ENCODE data around the gene PARVB.

The PARVB gene

DNA sequence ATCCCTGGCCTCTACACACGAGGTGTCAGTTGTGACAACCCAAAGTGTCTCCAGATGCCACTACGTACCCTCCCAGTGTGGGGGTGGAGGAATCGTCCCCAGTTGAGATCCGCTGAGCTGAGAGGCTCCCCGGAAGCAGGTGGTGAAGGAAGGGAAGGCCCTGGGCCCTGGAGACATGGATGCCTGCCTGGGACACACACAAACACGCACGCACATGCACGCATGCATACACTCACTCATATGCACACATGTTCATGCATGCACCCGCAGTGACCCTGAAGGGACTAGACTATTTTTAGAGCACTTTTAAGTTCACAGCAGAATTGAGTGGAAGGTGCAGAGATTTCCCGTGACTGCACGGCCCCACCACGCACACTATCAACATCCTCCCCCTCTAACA lies 50.9 kb downstream of the PARVB start:
- no peak overlapping the region for H3K4me3 ChIP-seq (ENCODE audit: control insufficient read depth, low read depth, low read length)
- no peak for DNase-seq (ENCODE audit: low read depth)
- TF ChIP-seq, protein P1, sequence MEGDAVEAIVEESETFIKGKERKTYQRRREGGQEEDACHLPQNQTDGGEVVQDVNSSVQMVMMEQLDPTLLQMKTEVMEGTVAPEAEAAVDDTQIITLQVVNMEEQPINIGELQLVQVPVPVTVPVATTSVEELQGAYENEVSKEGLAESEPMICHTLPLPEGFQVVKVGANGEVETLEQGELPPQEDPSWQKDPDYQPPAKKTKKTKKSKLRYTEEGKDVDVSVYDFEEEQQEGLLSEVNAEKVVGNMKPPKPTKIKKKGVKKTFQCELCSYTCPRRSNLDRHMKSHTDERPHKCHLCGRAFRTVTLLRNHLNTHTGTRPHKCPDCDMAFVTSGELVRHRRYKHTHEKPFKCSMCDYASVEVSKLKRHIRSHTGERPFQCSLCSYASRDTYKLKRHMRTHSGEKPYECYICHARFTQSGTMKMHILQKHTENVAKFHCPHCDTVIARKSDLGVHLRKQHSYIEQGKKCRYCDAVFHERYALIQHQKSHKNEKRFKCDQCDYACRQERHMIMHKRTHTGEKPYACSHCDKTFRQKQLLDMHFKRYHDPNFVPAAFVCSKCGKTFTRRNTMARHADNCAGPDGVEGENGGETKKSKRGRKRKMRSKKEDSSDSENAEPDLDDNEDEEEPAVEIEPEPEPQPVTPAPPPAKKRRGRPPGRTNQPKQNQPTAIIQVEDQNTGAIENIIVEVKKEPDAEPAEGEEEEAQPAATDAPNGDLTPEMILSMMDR (conservative IDR thresholded peaks at IDR 0.05; ENCODE audit: control insufficient read depth, insufficient read depth, low read depth, low read length) = no peak

DNA sequence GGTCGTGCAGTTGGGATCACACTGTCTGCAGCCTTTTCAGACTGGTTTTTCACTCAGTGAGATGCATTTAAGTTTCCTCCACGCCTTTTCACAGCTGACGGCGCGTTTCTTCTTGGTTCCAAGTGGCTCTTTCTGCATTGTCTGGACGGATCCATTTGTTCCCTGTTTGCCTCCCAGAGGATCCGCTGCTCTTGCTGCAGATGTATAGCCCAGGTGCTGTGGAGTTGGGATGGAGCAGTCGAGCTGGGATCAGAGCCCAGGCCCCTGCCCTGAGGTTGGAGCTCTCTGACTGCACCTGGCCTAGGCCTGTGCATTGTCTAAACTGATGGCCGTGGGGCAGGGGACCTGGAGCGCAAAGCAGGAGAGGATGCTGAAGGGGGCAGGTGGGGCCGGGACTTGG lies 51.6 kb downstream of the PARVB start:
- DNase-seq (ENCODE audit: low read depth) = no peak
- H3K4me3 ChIP-seq (ENCODE audit: control insufficient read depth, low read depth, low read length) = no peak overlapping the region

DNA sequence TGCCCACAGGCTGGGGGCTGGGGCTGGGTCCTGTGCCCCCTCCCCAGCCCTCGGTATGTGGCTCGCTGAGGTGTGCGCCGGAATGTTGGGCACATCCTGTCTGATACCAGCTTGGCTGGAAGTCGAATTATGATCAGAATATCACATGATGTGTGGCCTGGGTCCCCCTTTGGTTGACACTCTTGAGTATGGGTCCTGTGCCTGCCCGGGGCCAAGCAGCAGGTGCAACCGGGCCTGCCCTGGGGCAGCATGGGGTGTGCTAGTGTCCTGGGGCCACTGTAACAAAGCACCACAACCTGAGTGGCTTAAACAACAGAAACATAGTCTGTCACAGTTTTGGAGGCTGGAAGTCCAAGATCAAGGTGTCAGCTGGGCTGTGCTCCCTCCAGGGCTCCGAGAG lies 52.7 kb downstream of the PARVB start:
- H3K4me3 ChIP-seq (ENCODE audit: control insufficient read depth, low read depth, low read length) = no peak overlapping the region
- DNase-seq (ENCODE audit: low read depth) = no peak
- TF ChIP-seq, protein P1 (conservative IDR thresholded peaks at IDR 0.05; ENCODE audit: control insufficient read depth, insufficient read depth, low read depth, low read length) = no peak

More for the DNA sequence above, 51.6 kb downstream of the PARVB start:
- TF ChIP-seq, protein P1 (conservative IDR thresholded peaks at IDR 0.05; ENCODE audit: control insufficient read depth, insufficient read depth, low read depth, low read length) = no peak

DNA sequence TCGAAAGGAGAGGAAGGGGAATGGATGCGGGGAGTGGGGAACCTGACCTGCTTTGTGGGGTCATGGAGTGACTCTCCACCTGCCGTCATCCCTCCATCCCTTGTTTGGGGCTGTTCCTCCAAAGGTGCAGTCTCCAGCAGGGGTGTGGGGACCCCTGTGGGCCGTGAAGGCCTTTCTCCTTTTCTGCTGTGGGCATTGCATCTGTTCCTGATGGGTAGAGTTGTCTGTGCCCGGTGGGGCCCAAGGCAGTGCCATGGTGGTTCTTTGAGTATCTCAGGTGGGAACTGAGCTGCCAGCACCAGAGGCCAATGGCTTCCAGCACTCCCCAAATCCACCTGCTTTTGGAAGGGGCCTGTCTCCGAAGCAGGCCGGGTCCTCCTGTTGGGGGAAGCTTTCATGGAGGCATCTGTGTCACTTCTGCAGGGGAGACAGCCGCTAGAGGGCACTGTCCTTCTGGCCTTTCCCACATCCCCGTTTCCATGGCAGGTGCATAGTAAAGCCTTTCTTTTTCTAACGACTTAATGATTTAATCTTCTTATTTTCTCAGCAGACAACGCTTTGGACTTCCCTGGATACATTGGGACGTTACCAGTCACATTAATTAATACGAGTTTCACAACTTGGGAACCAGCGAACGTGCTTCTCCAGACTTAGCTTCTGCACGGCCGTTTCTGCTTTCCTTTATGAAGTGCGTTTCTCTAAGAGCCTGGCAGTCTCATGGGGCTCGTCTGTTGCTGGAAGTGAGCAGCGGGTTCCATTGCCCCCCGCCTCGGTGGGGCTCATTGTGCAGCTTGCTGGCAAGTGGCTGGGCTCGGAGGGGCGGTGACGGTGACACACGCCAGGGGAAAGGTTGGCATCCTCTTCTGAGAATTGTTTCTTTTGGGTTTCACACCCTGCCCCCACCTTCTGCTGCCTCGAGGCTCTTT lies 57.1 kb downstream of the PARVB start:
- DNase-seq (ENCODE audit: low read depth) = peak; percentile 64
- no peak overlapping the region for H3K4me3 ChIP-seq (ENCODE audit: control insufficient read depth, low read depth, low read length)
- TF ChIP-seq, protein P1 (conservative IDR thresholded peaks at IDR 0.05; ENCODE audit: control insufficient read depth, insufficient read depth, low read depth, low read length) = peak; percentile 87

DNA sequence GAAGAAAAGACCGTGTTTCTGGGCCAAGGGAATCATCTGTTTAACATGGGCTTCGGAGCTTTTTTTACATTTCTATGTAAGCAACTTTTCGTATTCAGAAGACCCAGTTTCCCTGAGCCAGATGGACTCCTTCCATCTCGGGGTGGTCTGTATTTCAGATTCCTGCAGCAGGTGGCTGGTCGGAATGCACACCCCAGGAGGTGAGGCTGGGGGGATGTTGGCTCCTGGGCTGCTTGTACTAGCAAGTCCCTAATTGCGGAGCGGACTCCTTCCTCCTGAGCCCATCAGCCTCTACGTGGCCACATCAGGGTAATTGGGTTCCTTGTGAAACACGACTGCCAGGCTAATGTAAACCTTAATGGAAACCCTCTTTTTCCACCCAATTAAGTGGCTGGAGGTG lies 58.7 kb downstream of the PARVB start:
- no peak overlapping the region for H3K4me3 ChIP-seq (ENCODE audit: control insufficient read depth, low read depth, low read length)
- TF ChIP-seq, protein P1 (conservative IDR thresholded peaks at IDR 0.05; ENCODE audit: control insufficient read depth, insufficient read depth, low read depth, low read length) = no peak
- DNase-seq (ENCODE audit: low read depth) = no peak

DNA sequence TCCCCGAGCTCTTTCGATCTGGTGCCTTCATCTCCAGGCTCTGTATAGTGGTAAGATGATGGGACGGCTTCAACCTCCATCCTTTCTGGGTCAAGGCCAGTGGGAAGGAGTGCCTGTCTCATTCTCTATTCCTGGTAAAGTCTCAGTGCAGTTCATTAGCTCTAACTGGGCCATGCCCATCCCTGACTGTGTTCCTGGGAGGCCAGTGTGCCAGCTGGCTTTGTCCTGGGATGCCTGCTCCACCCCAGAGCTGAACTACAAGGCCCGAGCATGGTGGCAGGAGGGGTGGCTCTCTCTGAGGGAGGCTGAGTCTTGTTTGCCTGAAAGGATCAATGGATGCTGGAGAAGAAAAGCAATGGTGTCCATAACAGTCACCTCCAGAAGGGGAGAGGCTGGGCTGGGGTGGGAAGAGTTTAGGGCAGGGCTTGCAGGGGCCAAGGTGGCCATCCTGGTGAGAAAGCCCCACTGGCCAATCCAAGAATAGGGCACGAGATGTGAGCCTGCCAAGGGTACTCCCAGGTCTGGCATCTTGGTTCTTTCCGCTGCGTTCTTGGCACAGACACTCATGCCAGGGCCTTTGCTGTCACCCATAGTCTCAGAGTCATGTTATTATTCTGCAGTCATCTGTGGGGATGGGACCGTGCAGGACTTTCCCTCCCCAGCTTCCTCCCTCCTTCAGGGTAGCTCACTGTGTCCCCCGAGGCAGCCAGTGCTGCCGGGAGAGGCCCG lies 60.1 kb downstream of the PARVB start:
- no peak for DNase-seq (ENCODE audit: low read depth)
- TF ChIP-seq, protein P1 (conservative IDR thresholded peaks at IDR 0.05; ENCODE audit: control insufficient read depth, insufficient read depth, low read depth, low read length) = no peak
- H3K4me3 ChIP-seq (ENCODE audit: control insufficient read depth, low read depth, low read length) = no peak overlapping the region

Data from fibroblast of mammary gland (primary cell).